ENCODE data around the gene KIAA0586. TPM values are rescaled to one million over a fixed set of nuclear protein-coding genes. Genes with fewer than 3 reads are reported as not detected.

The KIAA0586 gene
- total RNA-seq, 1 experiment from 2014 or later: 20.9 TPM

- Histone ChIP-seq H3K56ac (ENCODE audit: insufficient read length, low read depth, low read length) (no peak overlapping the region), H2BK120ac (ENCODE audit: low read depth, low read length, poor library complexity, severe bottlenecking) (no peak overlapping the region), H3K4me2 (ENCODE audit: insufficient read depth, insufficient read length, low read length) (no peak overlapping the region), H4K5ac (ENCODE audit: insufficient read length, low read depth, low read length) (no peak overlapping the region), H2AK5ac (ENCODE audit: insufficient read length, low read length) (no peak overlapping the region), H3K23ac (ENCODE audit: insufficient read length, low read depth, low read length) (no peak overlapping the region), H3K4me1 (ENCODE audit: insufficient read depth, low read length) (no peaks in the 10 kb centered on the region), H3T11ph (ENCODE audit: low read length) (no peak overlapping the region), H3K79me2 (ENCODE audit: insufficient read depth, low read length) (no peaks in the 10 kb centered on the region), H2BK12ac (ENCODE audit: insufficient read length, low read depth, low read length) (no peak overlapping the region), H3K23me2 (ENCODE audit: insufficient read length, low read depth, low read length, poor library complexity, severe bottlenecking) (no peaks in the 10 kb centered on the region), H2BK20ac (ENCODE audit: low read depth, low read length, poor library complexity, severe bottlenecking) (no peak overlapping the region), H2BK5ac (ENCODE audit: insufficient read length, low read length) (no peak overlapping the region), H3K14ac (ENCODE audit: insufficient read depth, low read length) (no peak overlapping the region), H3K27ac (ENCODE audit: insufficient read length, low read depth, low read length) (no peak overlapping the region), H4K8ac (replicated peaks; ENCODE audit: insufficient read length, low read depth, low read length) (no peak overlapping the region), H2AFZ (ENCODE audit: low read length) (no peak overlapping the region), H4K91ac (ENCODE audit: insufficient read length, low read depth, low read length) (no peak overlapping the region), H3K79me1 (ENCODE audit: insufficient read depth, low read depth, low read length, poor library complexity, severe bottlenecking) (no peaks in the 10 kb centered on the region), H3K9me3 (ENCODE audit: control insufficient read depth, low read depth, low read length) (no peaks in the 10 kb centered on the region), H3K9ac (ENCODE audit: extremely low read depth, insufficient read length, low read length) (no peak overlapping the region), H3K27me3 (ENCODE audit: insufficient read depth, low read length) (no peaks in the 10 kb centered on the region), H3K4ac (ENCODE audit: low read depth, low read length) (no peak overlapping the region), H3K18ac (ENCODE audit: insufficient read length, low read depth, low read length) (no peak overlapping the region), H2BK15ac (ENCODE audit: low read depth, low read length) (no peak overlapping the region), H4K20me1 (ENCODE audit: control insufficient read depth, insufficient read depth, insufficient read length) (no peaks in the 10 kb centered on the region)
- H3K4me3 Mint-ChIP-seq: no peak overlapping the region
- TF ChIP-seq CTCF (conservative IDR thresholded peaks at IDR 0.05): no peak
- WGBS (ENCODE audit: extremely low coverage, insufficient read length, low lambda C conversion rate): no CpG with 5 or more reads among the region's 1 CpG
- no peaks in the 10 kb centered on the region; the same call in 1 of the 2 replicates for H3K27me3 Mint-ChIP-seq (ENCODE audit: low read depth)
- no peaks in the 10 kb centered on the region for H3K4me1 Mint-ChIP-seq
- DNase-seq: no peak
- peaks cover 16 to 33% (median 18%) of the 10 kb centered on the region in 3 experiments for H3K36me3 Mint-ChIP-seq (ENCODE audit: insufficient read depth in 1 of 3, low read depth in 3 of 3)
- H3K9me3 Mint-ChIP-seq: peaks cover 0 to 3% of the 10 kb centered on the region in 2 experiments; a peak in 2 of 5 replicates
- H3K27ac Mint-ChIP-seq: no peak overlapping the region
Observed at GRCh38 chr14:58476320-58476719, 48.8 kb downstream of the KIAA0586 start.
